ENCODE data around the gene DNM3.

DNM3 gene

GRCh38 chr1:172270605-172271004 is 429.3 kb downstream of the DNM3 start:
- H3K4me3 ChIP-seq (ENCODE audit: low read depth, low read length) = no peak overlapping the region
- no peak for DNase-seq (ENCODE audit: low read depth)
- no peak for TF ChIP-seq CTCF (IDR thresholded peaks at IDR 0.05; ENCODE audit: low read depth, low read length, missing control alignments)

- DNase-seq (ENCODE audit: low read depth) = no peak
- no peak overlapping the region for H3K4me3 ChIP-seq (ENCODE audit: low read depth, low read length)
- TF ChIP-seq CTCF (IDR thresholded peaks at IDR 0.05; ENCODE audit: low read depth, low read length, missing control alignments) = no peak
Observed at GRCh38 chr1:172272087-172272486, 430.8 kb downstream of the DNM3 start.

GRCh38 chr1:172273647-172274396 is 432.5 kb downstream of the DNM3 start:
- TF ChIP-seq CTCF (IDR thresholded peaks at IDR 0.05; ENCODE audit: low read depth, low read length, missing control alignments) = no peak
- DNase-seq (ENCODE audit: low read depth) = no peak
- H3K4me3 ChIP-seq (ENCODE audit: low read depth, low read length) = no peak overlapping the region

- H3K4me3 ChIP-seq (ENCODE audit: low read depth, low read length) = no peak overlapping the region
- TF ChIP-seq CTCF (IDR thresholded peaks at IDR 0.05; ENCODE audit: low read depth, low read length, missing control alignments) = no peak
- DNase-seq (ENCODE audit: low read depth) = no peak
Observed at GRCh38 chr1:172275478-172275877, 434.2 kb downstream of the DNM3 start.

GRCh38 chr1:172276120-172276818 is 435.0 kb downstream of the DNM3 start:
- H3K4me3 ChIP-seq (ENCODE audit: low read depth, low read length) = no peak overlapping the region
- DNase-seq (ENCODE audit: low read depth) = no peak
- no peak for TF ChIP-seq CTCF (IDR thresholded peaks at IDR 0.05; ENCODE audit: low read depth, low read length, missing control alignments)

GRCh38 chr1:172277275-172277674 is 436.0 kb downstream of the DNM3 start:
- no peak overlapping the region for H3K4me3 ChIP-seq (ENCODE audit: low read depth, low read length)
- DNase-seq (ENCODE audit: low read depth) = no peak
- no peak for TF ChIP-seq CTCF (IDR thresholded peaks at IDR 0.05; ENCODE audit: low read depth, low read length, missing control alignments)
